ENCODE measurements around the gene TPRG1.

TPRG1 gene

GRCh38 chr3:189235214-189235613, 63.4 kb downstream of the TPRG1 start:
- no peaks in the 10 kb centered on the region for H3K36me3 ChIP-seq (ENCODE audit: control insufficient read depth, insufficient read depth, low read length)
- no peak overlapping the region for H3K4me3 ChIP-seq (ENCODE audit: low read depth, low read length)
- no peaks in the 10 kb centered on the region for H3K9me3 ChIP-seq (ENCODE audit: control insufficient read depth, insufficient read depth, low read length)
- no peaks in the 10 kb centered on the region for H3K4me1 ChIP-seq (ENCODE audit: control insufficient read depth, insufficient read depth, low read length)
- H3K9ac ChIP-seq (ENCODE audit: low read depth, low read length), result no peak overlapping the region
- no peaks in the 10 kb centered on the region for H3K27me3 ChIP-seq (ENCODE audit: control insufficient read depth, insufficient read depth, low read length)

GRCh38 chr3:189236352-189236751, 64.6 kb downstream of the TPRG1 start:
- H3K9ac ChIP-seq (ENCODE audit: low read depth, low read length), result no peak overlapping the region
- no peaks in the 10 kb centered on the region for H3K27me3 ChIP-seq (ENCODE audit: control insufficient read depth, insufficient read depth, low read length)
- H3K36me3 ChIP-seq (ENCODE audit: control insufficient read depth, insufficient read depth, low read length), result no peaks in the 10 kb centered on the region
- no peaks in the 10 kb centered on the region for H3K4me1 ChIP-seq (ENCODE audit: control insufficient read depth, insufficient read depth, low read length)
- no peaks in the 10 kb centered on the region for H3K9me3 ChIP-seq (ENCODE audit: control insufficient read depth, insufficient read depth, low read length)
- H3K4me3 ChIP-seq (ENCODE audit: low read depth, low read length), result no peak overlapping the region

- Histone ChIP-seq H3K36me3 (ENCODE audit: control insufficient read depth, insufficient read depth, low read length) (no peaks in the 10 kb centered on the region), H3K9ac (ENCODE audit: low read depth, low read length) (no peak overlapping the region), H3K4me3 (ENCODE audit: low read depth, low read length) (no peak overlapping the region), H3K4me1 (ENCODE audit: control insufficient read depth, insufficient read depth, low read length) (no peaks in the 10 kb centered on the region), H3K27me3 (ENCODE audit: control insufficient read depth, insufficient read depth, low read length) (no peaks in the 10 kb centered on the region), H3K9me3 (ENCODE audit: control insufficient read depth, insufficient read depth, low read length) (no peaks in the 10 kb centered on the region)
Measured at GRCh38 chr3:189237526-189237925, 65.8 kb downstream of the TPRG1 start.

- Histone ChIP-seq H3K9ac (ENCODE audit: low read depth, low read length) (no peak overlapping the region), H3K36me3 (ENCODE audit: control insufficient read depth, insufficient read depth, low read length) (no peaks in the 10 kb centered on the region), H3K27me3 (ENCODE audit: control insufficient read depth, insufficient read depth, low read length) (no peaks in the 10 kb centered on the region), H3K9me3 (ENCODE audit: control insufficient read depth, insufficient read depth, low read length) (no peaks in the 10 kb centered on the region), H3K4me1 (ENCODE audit: control insufficient read depth, insufficient read depth, low read length) (no peaks in the 10 kb centered on the region), H3K4me3 (ENCODE audit: low read depth, low read length) (no peak overlapping the region)
Measured at GRCh38 chr3:189238071-189238470, 66.3 kb downstream of the TPRG1 start.

- no peak overlapping the region for H3K9ac ChIP-seq (ENCODE audit: low read depth, low read length)
- no peaks in the 10 kb centered on the region for H3K9me3 ChIP-seq (ENCODE audit: control insufficient read depth, insufficient read depth, low read length)
- H3K4me1 ChIP-seq (ENCODE audit: control insufficient read depth, insufficient read depth, low read length), result no peaks in the 10 kb centered on the region
- H3K27me3 ChIP-seq (ENCODE audit: control insufficient read depth, insufficient read depth, low read length), result no peaks in the 10 kb centered on the region
- H3K4me3 ChIP-seq (ENCODE audit: low read depth, low read length), result no peak overlapping the region
- H3K36me3 ChIP-seq (ENCODE audit: control insufficient read depth, insufficient read depth, low read length), result no peaks in the 10 kb centered on the region
Measured at GRCh38 chr3:189239616-189240015, 67.8 kb downstream of the TPRG1 start.

- Histone ChIP-seq H3K36me3 (ENCODE audit: control insufficient read depth, insufficient read depth, low read length) (no peaks in the 10 kb centered on the region), H3K9ac (ENCODE audit: low read depth, low read length) (no peak overlapping the region), H3K4me3 (ENCODE audit: low read depth, low read length) (no peak overlapping the region), H3K27me3 (ENCODE audit: control insufficient read depth, insufficient read depth, low read length) (no peaks in the 10 kb centered on the region), H3K4me1 (ENCODE audit: control insufficient read depth, insufficient read depth, low read length) (no peaks in the 10 kb centered on the region), H3K9me3 (ENCODE audit: control insufficient read depth, insufficient read depth, low read length) (no peaks in the 10 kb centered on the region)
Measured at GRCh38 chr3:189249987-189250386, 78.2 kb downstream of the TPRG1 start.

- H3K36me3 ChIP-seq (ENCODE audit: control insufficient read depth, insufficient read depth, low read length), result no peaks in the 10 kb centered on the region
- H3K4me1 ChIP-seq (ENCODE audit: control insufficient read depth, insufficient read depth, low read length), result no peaks in the 10 kb centered on the region
- H3K9ac ChIP-seq (ENCODE audit: low read depth, low read length), result no peak overlapping the region
- no peaks in the 10 kb centered on the region for H3K9me3 ChIP-seq (ENCODE audit: control insufficient read depth, insufficient read depth, low read length)
- H3K27me3 ChIP-seq (ENCODE audit: control insufficient read depth, insufficient read depth, low read length), result no peaks in the 10 kb centered on the region
- H3K4me3 ChIP-seq (ENCODE audit: low read depth, low read length), result no peak overlapping the region
Measured at GRCh38 chr3:189258261-189258660, 86.5 kb downstream of the TPRG1 start.

- Histone ChIP-seq H3K36me3 (ENCODE audit: control insufficient read depth, insufficient read depth, low read length) (no peaks in the 10 kb centered on the region), H3K4me3 (ENCODE audit: low read depth, low read length) (no peak overlapping the region), H3K4me1 (ENCODE audit: control insufficient read depth, insufficient read depth, low read length) (no peaks in the 10 kb centered on the region), H3K9ac (ENCODE audit: low read depth, low read length) (no peak overlapping the region), H3K9me3 (ENCODE audit: control insufficient read depth, insufficient read depth, low read length) (no peaks in the 10 kb centered on the region), H3K27me3 (ENCODE audit: control insufficient read depth, insufficient read depth, low read length) (no peaks in the 10 kb centered on the region)
Measured at GRCh38 chr3:189260556-189261493, 89.1 kb downstream of the TPRG1 start.

GRCh38 chr3:189262746-189263145, 91.0 kb downstream of the TPRG1 start:
- Histone ChIP-seq H3K4me3 (ENCODE audit: low read depth, low read length) (no peak overlapping the region), H3K36me3 (ENCODE audit: control insufficient read depth, insufficient read depth, low read length) (no peaks in the 10 kb centered on the region), H3K4me1 (ENCODE audit: control insufficient read depth, insufficient read depth, low read length) (no peaks in the 10 kb centered on the region), H3K27me3 (ENCODE audit: control insufficient read depth, insufficient read depth, low read length) (no peaks in the 10 kb centered on the region), H3K9ac (ENCODE audit: low read depth, low read length) (no peak overlapping the region), H3K9me3 (ENCODE audit: control insufficient read depth, insufficient read depth, low read length) (no peaks in the 10 kb centered on the region)

GRCh38 chr3:189267981-189268613, 96.3 kb downstream of the TPRG1 start:
- Histone ChIP-seq H3K27me3 (ENCODE audit: control insufficient read depth, insufficient read depth, low read length) (no peaks in the 10 kb centered on the region), H3K4me1 (ENCODE audit: control insufficient read depth, insufficient read depth, low read length) (no peaks in the 10 kb centered on the region), H3K9ac (ENCODE audit: low read depth, low read length) (no peak overlapping the region), H3K36me3 (ENCODE audit: control insufficient read depth, insufficient read depth, low read length) (no peaks in the 10 kb centered on the region), H3K4me3 (ENCODE audit: low read depth, low read length) (no peak overlapping the region), H3K9me3 (ENCODE audit: control insufficient read depth, insufficient read depth, low read length) (no peaks in the 10 kb centered on the region)

GRCh38 chr3:189269365-189269764, 97.6 kb downstream of the TPRG1 start:
- H3K4me3 ChIP-seq (ENCODE audit: low read depth, low read length), result no peak overlapping the region
- no peaks in the 10 kb centered on the region for H3K36me3 ChIP-seq (ENCODE audit: control insufficient read depth, insufficient read depth, low read length)
- no peaks in the 10 kb centered on the region for H3K9me3 ChIP-seq (ENCODE audit: control insufficient read depth, insufficient read depth, low read length)
- H3K4me1 ChIP-seq (ENCODE audit: control insufficient read depth, insufficient read depth, low read length), result no peaks in the 10 kb centered on the region
- no peak overlapping the region for H3K9ac ChIP-seq (ENCODE audit: low read depth, low read length)
- no peaks in the 10 kb centered on the region for H3K27me3 ChIP-seq (ENCODE audit: control insufficient read depth, insufficient read depth, low read length)

GRCh38 chr3:189270248-189270832, 98.6 kb downstream of the TPRG1 start:
- H3K27me3 ChIP-seq (ENCODE audit: control insufficient read depth, insufficient read depth, low read length), result no peaks in the 10 kb centered on the region
- H3K4me3 ChIP-seq (ENCODE audit: low read depth, low read length), result no peak overlapping the region
- no peaks in the 10 kb centered on the region for H3K36me3 ChIP-seq (ENCODE audit: control insufficient read depth, insufficient read depth, low read length)
- no peak overlapping the region for H3K9ac ChIP-seq (ENCODE audit: low read depth, low read length)
- no peaks in the 10 kb centered on the region for H3K9me3 ChIP-seq (ENCODE audit: control insufficient read depth, insufficient read depth, low read length)
- H3K4me1 ChIP-seq (ENCODE audit: control insufficient read depth, insufficient read depth, low read length), result no peaks in the 10 kb centered on the region
